ENCODE data around the gene OPCML.

Gene OPCML

GRCh38 chr11:133303262-133303661, 229.0 kb downstream of the OPCML start:
- in situ Hi-C loops (cut with HindIII; ENCODE audit: low pct_ligation_motif_present, low sequenced_read_pairs), result no loop called here
- Histone ChIP-seq H3K27me3 (replicated peaks) (no peaks in the 10 kb centered on the region), H3K4me3 (ENCODE audit: low read depth, low read length) (no peak overlapping the region), H3K27ac (no peak overlapping the region), H3K36me3 (replicated peaks) (no peaks in the 10 kb centered on the region)
- no peak for TF ChIP-seq CTCF (IDR thresholded peaks at IDR 0.05; ENCODE audit: low read depth, low read length, missing control alignments)
- DNase-seq, result no peak

DNA sequence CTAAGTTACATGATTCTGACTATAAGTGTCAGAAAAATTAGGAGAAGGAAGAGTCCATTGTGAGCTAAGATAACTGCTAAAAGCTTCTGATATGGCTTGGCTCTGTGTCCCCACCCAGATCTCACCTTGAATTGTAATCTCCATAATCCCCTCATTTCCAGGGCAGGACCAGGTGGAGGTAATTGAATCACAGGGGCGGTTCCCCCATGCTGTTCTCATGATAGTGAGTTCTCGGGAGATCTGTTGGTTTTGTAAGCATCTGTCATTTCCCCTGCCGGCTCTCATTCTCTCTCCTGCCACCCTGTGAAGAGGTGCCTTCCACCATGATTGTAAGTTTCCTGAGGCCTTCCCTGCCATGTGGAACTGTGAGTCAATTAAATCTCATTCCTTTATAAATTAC, 230.2 kb downstream of the OPCML start:
- H3K27me3 ChIP-seq (replicated peaks), result no peaks in the 10 kb centered on the region
- H3K36me3 ChIP-seq (replicated peaks), result no peaks in the 10 kb centered on the region
- DNase-seq, result no peak
- no peak overlapping the region for H3K27ac ChIP-seq
- no peak overlapping the region for H3K4me3 ChIP-seq (ENCODE audit: low read depth, low read length)
- TF ChIP-seq CTCF (IDR thresholded peaks at IDR 0.05; ENCODE audit: low read depth, low read length, missing control alignments), result no peak
- in situ Hi-C loops (cut with HindIII; ENCODE audit: low pct_ligation_motif_present, low sequenced_read_pairs), result no loop called here

GRCh38 chr11:133300666-133301065, 231.6 kb downstream of the OPCML start:
- no peak overlapping the region for H3K4me3 ChIP-seq (ENCODE audit: low read depth, low read length)
- no peak for DNase-seq
- no peaks in the 10 kb centered on the region for H3K27me3 ChIP-seq (replicated peaks)
- no peak overlapping the region for H3K27ac ChIP-seq
- no peaks in the 10 kb centered on the region for H3K36me3 ChIP-seq (replicated peaks)
- no peak for TF ChIP-seq CTCF (IDR thresholded peaks at IDR 0.05; ENCODE audit: low read depth, low read length, missing control alignments)
- in situ Hi-C loops (cut with HindIII; ENCODE audit: low pct_ligation_motif_present, low sequenced_read_pairs), result no loop called here

DNA sequence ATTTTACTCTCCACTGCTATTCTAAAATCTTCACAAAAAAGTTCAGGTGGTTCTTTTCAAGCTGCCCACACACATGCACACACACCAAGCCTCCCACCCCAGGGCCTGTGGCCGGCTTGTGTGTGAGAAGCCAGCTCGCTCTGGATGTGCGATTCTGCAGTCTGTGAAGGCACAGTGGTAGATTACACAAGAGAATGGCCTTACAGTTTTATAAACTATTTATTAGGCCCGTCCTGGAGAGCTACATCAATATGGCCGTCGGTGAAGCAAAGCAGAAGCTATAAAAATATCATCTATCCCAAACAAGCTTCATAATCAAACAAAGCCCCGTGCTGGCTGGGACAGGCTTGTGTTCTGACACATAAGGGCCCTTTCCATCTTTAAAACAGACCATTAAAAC, 240.5 kb downstream of the OPCML start:
- no peak for DNase-seq
- no peak for TF ChIP-seq CTCF (IDR thresholded peaks at IDR 0.05; ENCODE audit: low read depth, low read length, missing control alignments)
- H3K27me3 ChIP-seq (replicated peaks), result no peaks in the 10 kb centered on the region
- H3K27ac ChIP-seq, result no peak overlapping the region
- no peaks in the 10 kb centered on the region for H3K36me3 ChIP-seq (replicated peaks)
- no peak overlapping the region for H3K4me3 ChIP-seq (ENCODE audit: low read depth, low read length)
- in situ Hi-C loops (cut with HindIII; ENCODE audit: low pct_ligation_motif_present, low sequenced_read_pairs), result no loop called here

DNA sequence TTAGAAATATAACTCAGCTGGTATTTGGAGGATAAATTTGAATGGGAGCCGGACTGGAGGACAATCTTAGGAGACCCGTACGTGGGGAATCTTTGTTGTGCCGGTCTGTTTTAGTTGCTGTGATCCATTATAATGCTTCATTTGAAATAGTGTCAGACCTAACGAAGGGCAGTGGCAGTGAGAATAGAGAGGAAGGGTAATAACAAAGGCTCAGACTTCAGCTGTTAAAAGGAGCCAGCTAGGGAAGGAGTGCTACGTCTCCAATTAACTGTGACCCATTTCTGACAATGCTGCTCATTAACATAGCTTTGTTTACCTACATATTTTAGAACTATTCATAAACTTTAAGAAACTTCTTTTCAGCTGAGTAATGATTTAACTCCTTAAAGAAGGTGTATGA, 246.9 kb downstream of the OPCML start:
- DNase-seq, result no peak
- Histone ChIP-seq H3K27ac (no peak overlapping the region), H3K27me3 (replicated peaks) (no peaks in the 10 kb centered on the region), H3K36me3 (replicated peaks) (no peaks in the 10 kb centered on the region), H3K4me3 (ENCODE audit: low read depth, low read length) (no peak overlapping the region)
- TF ChIP-seq CTCF (IDR thresholded peaks at IDR 0.05; ENCODE audit: low read depth, low read length, missing control alignments), result no peak
- in situ Hi-C loops (cut with HindIII; ENCODE audit: low pct_ligation_motif_present, low sequenced_read_pairs), result no loop called here

DNA sequence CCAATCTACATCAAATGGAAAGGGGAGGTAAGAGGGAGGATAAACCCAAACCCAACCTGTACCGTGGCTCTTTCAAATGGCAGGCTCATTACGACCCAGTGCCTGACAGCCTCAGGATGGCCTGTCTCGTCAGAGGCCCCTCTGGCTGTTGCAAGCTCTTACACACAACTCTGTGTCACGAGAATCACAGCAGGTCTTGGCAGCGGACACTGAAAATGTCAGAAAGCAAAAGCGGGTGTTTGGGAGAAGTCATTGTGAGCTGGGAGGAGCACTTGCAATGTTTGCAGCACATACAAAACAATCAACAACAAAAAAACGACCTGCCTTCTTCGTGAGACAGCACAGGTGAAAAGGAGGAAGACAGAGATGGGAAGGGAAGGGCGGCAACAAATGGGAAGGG, 248.1 kb downstream of the OPCML start:
- in situ Hi-C loops (cut with HindIII; ENCODE audit: low pct_ligation_motif_present, low sequenced_read_pairs), result no loop called here
- no peak for DNase-seq
- no peak for TF ChIP-seq CTCF (IDR thresholded peaks at IDR 0.05; ENCODE audit: low read depth, low read length, missing control alignments)
- Histone ChIP-seq H3K36me3 (replicated peaks) (no peaks in the 10 kb centered on the region), H3K27me3 (replicated peaks) (no peaks in the 10 kb centered on the region), H3K4me3 (ENCODE audit: low read depth, low read length) (no peak overlapping the region), H3K27ac (no peak overlapping the region)
